ENCODE data around the gene SHISAL2A. TPM values are rescaled to one million over a fixed set of nuclear protein-coding genes. Genes with fewer than 3 reads are reported as not detected.
"Not testable (repeated sequence)": the region's sequence is repeated elsewhere in the genome, so short reads cannot be mapped to it uniquely, and the experiment has no call there.

Gene SHISAL2A
- polyA plus RNA-seq, 1 donor: 0.58 TPM

DNA sequence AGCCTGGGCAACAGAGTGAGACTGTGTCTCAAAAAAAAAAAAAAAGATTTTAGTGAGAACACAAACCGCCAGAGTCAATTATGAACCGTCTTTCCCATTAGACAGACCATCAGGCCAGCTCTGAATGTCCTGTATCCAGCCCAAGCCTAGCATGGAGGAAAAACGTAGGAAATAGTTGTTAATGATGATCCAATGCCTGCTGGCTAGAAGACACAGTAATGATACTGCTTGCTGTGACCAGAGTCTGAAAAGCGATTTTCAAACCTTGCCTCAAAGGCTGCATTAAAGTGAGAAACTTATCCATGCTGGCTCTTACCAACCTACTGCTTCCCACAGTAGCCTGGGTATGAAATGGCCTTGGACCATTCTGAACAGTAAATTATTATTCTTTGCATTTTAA, 48.2 kb downstream of the SHISAL2A start:
- Histone ChIP-seq H3K27ac (ENCODE audit: low read length) (no peak overlapping the region), H3K4me1 (ENCODE audit: control insufficient read depth, insufficient read depth, low read length) (peaks cover 2% of the 10 kb centered on the region), H3K36me3 (ENCODE audit: control insufficient read depth, insufficient read depth, low read length) (no peaks in the 10 kb centered on the region), H3K27me3 (ENCODE audit: control insufficient read depth, insufficient read depth, low read length) (no peaks in the 10 kb centered on the region), H3K9me3 (ENCODE audit: control insufficient read depth, low read depth, low read length) (no peaks in the 10 kb centered on the region), H3K4me3 (ENCODE audit: low read length) (no peak overlapping the region)
- DNase-seq: no peak
- WGBS (ENCODE audit: insufficient coverage, low lambda C conversion rate): no CpG with 5 or more reads among the region's 4 CpGs

DNA sequence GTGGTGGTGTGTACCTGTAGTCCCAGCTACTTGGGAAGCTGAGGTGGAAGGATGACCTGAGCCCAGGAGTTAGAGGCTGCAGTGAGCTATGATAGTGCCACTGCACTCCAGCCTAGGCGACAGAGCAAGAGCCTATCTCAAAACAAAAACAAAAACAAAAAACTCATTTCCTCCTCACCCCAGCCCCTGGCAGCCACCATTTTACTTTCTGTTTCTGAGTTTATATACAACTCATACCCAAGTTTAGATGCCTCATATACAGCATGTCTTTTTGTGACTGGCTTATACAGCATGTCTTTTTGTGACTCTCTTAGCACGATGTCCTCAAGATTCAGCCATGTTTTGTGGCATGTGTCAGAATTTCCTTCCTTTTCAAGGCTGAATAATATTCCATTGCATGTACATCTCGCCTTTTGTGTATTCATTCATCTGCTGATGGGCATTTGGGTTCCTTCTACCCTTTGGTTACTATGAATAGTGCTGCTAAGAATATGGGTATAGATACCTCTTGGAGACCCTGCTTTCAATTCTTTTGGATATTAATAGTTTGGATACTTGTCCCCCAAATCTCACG, 50.5 kb downstream of the SHISAL2A start:
- Histone ChIP-seq H3K4me1 (ENCODE audit: control insufficient read depth, insufficient read depth, low read length) (no peaks in the 10 kb centered on the region), H3K27ac (ENCODE audit: low read length) (no peak overlapping the region), H3K36me3 (ENCODE audit: control insufficient read depth, insufficient read depth, low read length) (peaks cover 19% of the 10 kb centered on the region), H3K4me3 (ENCODE audit: low read length) (no peak overlapping the region), H3K9me3 (ENCODE audit: control insufficient read depth, low read depth, low read length) (peaks cover 5% of the 10 kb centered on the region), H3K27me3 (ENCODE audit: control insufficient read depth, insufficient read depth, low read length) (no peaks in the 10 kb centered on the region)
- WGBS (ENCODE audit: insufficient coverage, low lambda C conversion rate): no CpG with 5 or more reads among the region's 4 CpGs
- no peak for DNase-seq

DNA sequence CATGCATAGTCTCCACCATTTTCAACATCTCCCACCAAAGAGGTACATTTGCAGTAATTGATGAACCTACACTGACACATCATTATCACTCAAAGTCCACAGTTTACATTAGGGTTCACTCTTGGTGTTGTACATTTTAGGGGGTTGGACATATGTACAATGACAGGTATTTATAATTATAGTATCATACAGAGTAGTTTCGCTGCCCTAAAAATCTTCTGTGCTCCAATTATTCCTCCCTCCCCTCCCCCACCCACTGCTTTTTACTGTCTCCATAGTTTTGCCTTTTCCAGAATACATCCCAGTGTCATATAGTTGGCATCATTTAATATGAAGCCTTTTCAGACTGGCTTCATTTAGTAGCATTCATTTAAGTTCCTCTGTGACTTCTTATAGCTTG, 51.6 kb downstream of the SHISAL2A start:
- no peak overlapping the region for H3K4me3 ChIP-seq (ENCODE audit: low read length)
- no peaks in the 10 kb centered on the region for H3K4me1 ChIP-seq (ENCODE audit: control insufficient read depth, insufficient read depth, low read length)
- peaks cover 21% of the 10 kb centered on the region for H3K36me3 ChIP-seq (ENCODE audit: control insufficient read depth, insufficient read depth, low read length)
- H3K27ac ChIP-seq (ENCODE audit: low read length): no peak overlapping the region
- WGBS (ENCODE audit: insufficient coverage, low lambda C conversion rate): 100% methylated on average over 1 of the region's 1 CpG
- H3K9me3 ChIP-seq (ENCODE audit: control insufficient read depth, low read depth, low read length): peaks cover 5% of the 10 kb centered on the region
- H3K27me3 ChIP-seq (ENCODE audit: control insufficient read depth, insufficient read depth, low read length): no peaks in the 10 kb centered on the region
- no peak for DNase-seq

DNA sequence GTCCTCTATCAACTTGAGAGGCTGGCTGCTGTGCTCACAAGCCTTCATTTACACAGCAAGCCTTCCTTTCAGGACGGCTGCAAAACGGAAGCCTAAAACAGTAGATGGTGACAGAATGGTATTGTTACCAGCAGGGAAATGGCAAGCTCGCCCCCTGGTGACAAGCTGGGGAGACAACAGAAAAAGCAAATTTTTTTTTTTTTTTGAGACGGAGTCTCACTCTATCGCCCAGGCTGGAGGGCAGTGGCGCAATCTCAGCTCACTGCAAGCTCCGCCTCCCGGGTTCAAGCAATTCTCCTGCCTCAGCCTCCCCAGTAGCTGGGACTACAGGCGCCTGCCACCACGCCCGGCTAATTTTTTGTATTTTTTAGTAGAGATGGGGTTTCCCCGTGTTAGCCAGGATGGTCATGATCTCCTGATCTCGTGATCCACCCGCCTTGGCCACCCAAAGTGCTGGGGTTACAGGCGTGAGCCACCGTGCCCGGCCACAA, 53.3 kb downstream of the SHISAL2A start:
- H3K36me3 ChIP-seq (ENCODE audit: control insufficient read depth, insufficient read depth, low read length): peaks cover 28% of the 10 kb centered on the region
- H3K9me3 ChIP-seq (ENCODE audit: control insufficient read depth, low read depth, low read length); H3K27me3 ChIP-seq (ENCODE audit: control insufficient read depth, insufficient read depth, low read length); H3K27ac ChIP-seq (ENCODE audit: low read length); H3K4me3 ChIP-seq (ENCODE audit: low read length); H3K4me1 ChIP-seq (ENCODE audit: control insufficient read depth, insufficient read depth, low read length): not testable (repeated sequence)
- DNase-seq: peak; percentile 52 to 54
- WGBS (ENCODE audit: insufficient coverage, low lambda C conversion rate): no CpG with 5 or more reads among the region's 17 CpGs

DNA sequence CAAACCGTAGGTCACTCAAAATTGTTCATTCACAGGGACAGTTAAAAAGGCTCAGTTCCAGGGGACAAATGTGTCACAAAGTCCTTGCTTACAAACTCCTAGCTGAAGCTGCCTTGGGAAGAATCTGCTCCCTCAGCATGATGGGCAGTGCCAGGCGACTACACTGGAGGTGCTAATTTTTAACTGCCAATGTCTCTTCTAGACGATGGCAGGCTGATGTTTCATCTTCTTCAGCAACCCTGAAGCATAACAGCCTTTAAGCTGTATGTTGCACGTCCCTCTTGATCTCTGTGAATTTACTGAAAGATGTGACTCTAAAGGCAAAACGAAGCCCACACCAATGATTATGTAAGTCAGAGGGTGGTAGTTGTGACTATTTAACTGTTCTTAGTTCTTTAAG, 53.9 kb downstream of the SHISAL2A start:
- no peak for DNase-seq
- H3K27ac ChIP-seq (ENCODE audit: low read length): no peak overlapping the region
- 100% methylated on average over 2 of the region's 5 CpGs for WGBS (ENCODE audit: insufficient coverage, low lambda C conversion rate)
- H3K27me3 ChIP-seq (ENCODE audit: control insufficient read depth, insufficient read depth, low read length): no peaks in the 10 kb centered on the region
- H3K4me1 ChIP-seq (ENCODE audit: control insufficient read depth, insufficient read depth, low read length): no peaks in the 10 kb centered on the region
- peaks cover 5% of the 10 kb centered on the region for H3K9me3 ChIP-seq (ENCODE audit: control insufficient read depth, low read depth, low read length)
- H3K36me3 ChIP-seq (ENCODE audit: control insufficient read depth, insufficient read depth, low read length): peaks cover 31% of the 10 kb centered on the region
- H3K4me3 ChIP-seq (ENCODE audit: low read length): no peak overlapping the region

DNA sequence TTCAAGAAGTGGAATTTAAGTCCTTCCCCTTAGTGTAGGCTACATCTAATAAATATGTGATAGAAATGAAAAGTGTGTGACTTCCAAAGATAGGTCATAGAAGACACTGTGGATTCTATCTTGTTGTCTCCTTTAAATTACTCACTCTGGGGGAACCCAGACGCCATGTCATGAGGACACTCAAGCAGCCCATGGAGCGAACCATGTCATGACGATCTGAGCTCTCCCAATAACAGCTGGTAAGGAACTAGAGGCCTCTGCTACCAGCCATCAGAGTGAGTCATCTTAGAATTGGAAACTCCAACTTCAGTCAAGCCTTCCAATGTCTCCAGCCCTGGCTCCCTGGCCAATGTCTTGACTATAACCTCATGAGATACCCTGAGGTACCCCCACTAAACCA, 58.9 kb downstream of the SHISAL2A start:
- Histone ChIP-seq H3K4me3 (ENCODE audit: low read length) (no peak overlapping the region), H3K27me3 (ENCODE audit: control insufficient read depth, insufficient read depth, low read length) (no peaks in the 10 kb centered on the region), H3K27ac (ENCODE audit: low read length) (no peak overlapping the region), H3K9me3 (ENCODE audit: control insufficient read depth, low read depth, low read length) (no peaks in the 10 kb centered on the region), H3K4me1 (ENCODE audit: control insufficient read depth, insufficient read depth, low read length) (no peaks in the 10 kb centered on the region), H3K36me3 (ENCODE audit: control insufficient read depth, insufficient read depth, low read length) (peaks cover 44% of the 10 kb centered on the region)
- no CpG with 5 or more reads among the region's 3 CpGs for WGBS (ENCODE audit: insufficient coverage, low lambda C conversion rate)
- no peak for DNase-seq

DNA sequence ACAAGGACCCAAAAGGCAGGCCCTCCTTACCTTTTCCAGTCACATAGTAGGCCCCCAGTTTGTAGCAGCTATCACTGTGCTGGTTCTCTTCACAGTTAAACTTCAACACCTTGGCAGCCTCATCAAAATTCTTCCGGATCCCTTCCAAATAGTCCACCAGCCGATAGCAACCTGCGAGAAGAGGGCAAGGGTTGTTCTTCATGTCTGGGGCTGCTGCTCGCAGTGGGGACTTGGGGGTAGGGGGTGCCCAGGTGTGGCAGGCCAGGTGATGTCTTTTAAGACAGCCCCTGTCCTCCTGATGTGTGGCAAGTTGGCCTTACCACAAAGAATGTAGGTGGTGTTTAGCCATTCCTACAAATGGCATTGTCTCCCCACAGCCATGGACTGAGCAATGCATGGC, 59.7 kb downstream of the SHISAL2A start:
- Histone ChIP-seq H3K9me3 (ENCODE audit: control insufficient read depth, low read depth, low read length) (no peaks in the 10 kb centered on the region), H3K4me3 (ENCODE audit: low read length) (no peak overlapping the region), H3K4me1 (ENCODE audit: control insufficient read depth, insufficient read depth, low read length) (no peaks in the 10 kb centered on the region), H3K27ac (ENCODE audit: low read length) (no peak overlapping the region), H3K27me3 (ENCODE audit: control insufficient read depth, insufficient read depth, low read length) (no peaks in the 10 kb centered on the region), H3K36me3 (ENCODE audit: control insufficient read depth, insufficient read depth, low read length) (peaks cover 35% of the 10 kb centered on the region)
- no peak for DNase-seq
- WGBS (ENCODE audit: insufficient coverage, low lambda C conversion rate): no CpG with 5 or more reads among the region's 4 CpGs

DNA sequence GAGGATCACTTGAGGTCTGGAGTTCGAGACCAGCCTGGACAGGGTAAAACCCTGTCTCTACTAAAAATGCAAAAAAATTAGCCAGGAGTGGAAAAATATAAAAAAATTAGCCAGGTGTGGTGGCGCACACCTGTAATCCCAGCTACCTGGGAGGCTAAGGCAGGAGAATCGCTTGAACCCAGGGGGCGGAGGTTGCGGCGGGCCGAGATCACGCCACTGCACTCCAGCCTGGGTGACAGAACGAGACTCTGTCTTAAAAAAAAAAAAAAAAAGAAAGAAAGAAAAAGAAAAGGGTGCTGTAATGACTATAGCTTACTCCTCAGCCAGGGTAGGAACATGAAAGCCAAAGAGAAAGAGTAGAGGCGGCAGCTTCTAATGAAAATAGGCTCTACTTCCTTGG, 60.4 kb downstream of the SHISAL2A start:
- peaks cover 29% of the 10 kb centered on the region for H3K36me3 ChIP-seq (ENCODE audit: control insufficient read depth, insufficient read depth, low read length)
- not testable (repeated sequence) for DNase-seq; H3K4me1 ChIP-seq (ENCODE audit: control insufficient read depth, insufficient read depth, low read length); H3K4me3 ChIP-seq (ENCODE audit: low read length); H3K27ac ChIP-seq (ENCODE audit: low read length); H3K27me3 ChIP-seq (ENCODE audit: control insufficient read depth, insufficient read depth, low read length); H3K9me3 ChIP-seq (ENCODE audit: control insufficient read depth, low read depth, low read length)
- no CpG with 5 or more reads among the region's 10 CpGs for WGBS (ENCODE audit: insufficient coverage, low lambda C conversion rate)

DNA sequence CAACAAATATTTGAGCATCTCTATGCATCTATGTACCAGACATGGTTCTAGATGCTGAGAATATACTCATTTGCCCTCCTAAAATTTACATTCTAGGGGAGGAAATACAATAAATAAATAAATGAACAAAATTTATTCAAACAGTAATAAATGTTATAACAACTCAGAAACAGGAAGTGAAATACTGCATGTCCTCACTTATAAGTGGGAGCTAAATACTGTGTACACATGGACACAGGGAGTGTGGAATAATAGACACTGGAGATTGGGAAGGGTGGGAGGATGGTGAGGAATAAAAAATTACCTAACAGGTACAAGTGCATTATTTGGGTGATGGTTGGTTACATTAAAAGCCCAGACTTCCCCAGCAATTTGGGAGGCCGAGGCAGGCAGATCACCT, 60.9 kb downstream of the SHISAL2A start:
- Histone ChIP-seq H3K4me3 (ENCODE audit: low read length) (no peak overlapping the region), H3K36me3 (ENCODE audit: control insufficient read depth, insufficient read depth, low read length) (peaks cover 26% of the 10 kb centered on the region), H3K9me3 (ENCODE audit: control insufficient read depth, low read depth, low read length) (no peaks in the 10 kb centered on the region), H3K27me3 (ENCODE audit: control insufficient read depth, insufficient read depth, low read length) (no peaks in the 10 kb centered on the region), H3K4me1 (ENCODE audit: control insufficient read depth, insufficient read depth, low read length) (no peaks in the 10 kb centered on the region), H3K27ac (ENCODE audit: low read length) (no peak overlapping the region)
- DNase-seq: no peak
- no CpG with 5 or more reads among the region's 1 CpG for WGBS (ENCODE audit: insufficient coverage, low lambda C conversion rate)

DNA sequence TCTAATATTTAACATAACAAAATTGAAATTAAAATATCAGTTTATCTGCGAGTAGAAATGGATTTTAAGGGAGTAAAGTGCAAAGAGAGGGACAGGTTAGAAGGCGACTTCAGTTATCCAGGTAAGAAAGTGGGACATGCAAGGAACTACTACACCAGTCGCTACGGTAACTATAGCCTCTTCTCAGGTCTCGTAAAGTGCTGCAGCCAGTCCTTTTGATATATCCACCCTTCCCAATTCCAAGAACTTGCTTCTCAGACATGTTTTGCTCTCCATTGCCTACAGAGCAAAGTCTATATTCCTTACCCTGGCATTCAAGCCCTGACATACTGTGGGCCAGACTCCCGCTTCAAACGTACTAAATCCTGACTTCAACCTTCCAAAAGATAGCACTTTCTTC, 62.7 kb downstream of the SHISAL2A start:
- peaks cover 23% of the 10 kb centered on the region for H3K36me3 ChIP-seq (ENCODE audit: control insufficient read depth, insufficient read depth, low read length)
- DNase-seq: no peak
- no peak overlapping the region for H3K4me3 ChIP-seq (ENCODE audit: low read length)
- no peak overlapping the region for H3K27ac ChIP-seq (ENCODE audit: low read length)
- 100% methylated on average over 4 of the region's 7 CpGs for WGBS (ENCODE audit: insufficient coverage, low lambda C conversion rate)
- H3K4me1 ChIP-seq (ENCODE audit: control insufficient read depth, insufficient read depth, low read length): no peaks in the 10 kb centered on the region
- H3K27me3 ChIP-seq (ENCODE audit: control insufficient read depth, insufficient read depth, low read length): no peaks in the 10 kb centered on the region
- H3K9me3 ChIP-seq (ENCODE audit: control insufficient read depth, low read depth, low read length): no peaks in the 10 kb centered on the region
